NCI-H526 treated with DMSO at 0.1 percent for 48 hours (cell line): Measurements from ENCODE around the gene KMO.

Experiments
- DNase-seq: peaks from one replicate; lab custom pipeline; 2025; lab: John Stamatoyannopoulos, UW

The KMO gene

DNA sequence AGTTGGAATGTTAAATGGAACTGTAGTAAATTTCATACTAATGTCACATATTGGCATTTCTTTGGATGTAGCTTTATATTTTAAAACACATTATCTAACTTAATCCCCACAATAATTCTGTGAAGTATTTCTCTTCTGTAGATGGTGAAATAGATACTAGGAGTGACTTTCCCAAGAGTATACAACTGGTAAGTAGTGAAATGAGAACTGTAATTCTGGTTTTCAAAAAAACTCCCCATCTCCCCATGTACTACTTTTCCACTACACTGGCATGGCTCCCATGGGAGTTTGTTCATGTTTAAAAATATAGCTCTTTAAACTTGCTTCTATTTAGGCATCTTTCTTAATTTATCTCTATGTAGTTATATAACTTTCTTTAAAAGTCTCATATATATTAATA, 97.8 kb downstream of the KMO start:
- no peak for DNase-seq

DNA sequence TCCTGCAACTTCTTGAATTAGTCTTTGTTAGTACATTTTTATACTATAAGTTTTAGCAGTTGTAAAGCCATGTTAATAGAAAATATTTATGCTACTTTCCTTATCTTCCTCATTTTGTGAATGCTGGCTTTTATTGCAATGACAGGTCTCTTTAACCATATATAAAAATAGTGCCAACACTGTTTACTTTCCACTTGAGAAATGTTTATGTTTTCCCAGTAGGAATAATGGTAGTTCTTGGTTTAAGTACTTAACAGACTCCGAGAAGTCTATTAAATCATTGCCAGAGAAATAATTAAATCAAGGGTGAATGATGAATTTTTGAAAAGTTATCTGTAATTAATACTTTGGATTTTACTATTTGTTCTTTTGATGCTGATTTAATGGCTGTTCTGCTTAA, 98.3 kb downstream of the KMO start:
- DNase-seq = no peak

GRCh38 chr1:241630899-241631298, 98.7 kb downstream of the KMO start:
- no peak for DNase-seq

GRCh38 chr1:241631674-241632073, 99.5 kb downstream of the KMO start:
- no peak for DNase-seq

- no peak for DNase-seq
These were observed 100.8 kb downstream of the KMO start for GRCh38 chr1:241632987-241633386.

GRCh38 chr1:241635556-241636152, 103.5 kb downstream of the KMO start:
- DNase-seq = no peak

DNA sequence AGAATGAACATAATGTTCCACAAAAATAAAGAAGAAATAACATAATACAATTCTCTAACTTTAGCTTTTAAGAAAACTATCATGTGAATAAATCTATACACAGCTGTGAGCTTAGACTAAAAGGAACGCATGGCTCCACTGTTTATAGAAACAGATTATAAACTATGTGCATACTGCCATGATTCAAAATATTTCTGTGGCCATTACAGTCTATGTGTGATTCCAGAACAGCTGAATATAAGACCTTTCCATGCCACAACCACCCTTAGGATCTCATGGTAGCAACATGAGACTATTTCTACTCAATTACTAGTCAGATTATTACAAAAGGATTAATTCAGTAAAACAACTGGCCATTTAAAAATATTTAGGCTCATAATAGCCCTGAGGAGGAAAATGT, 104.1 kb downstream of the KMO start:
- DNase-seq = no peak

DNA sequence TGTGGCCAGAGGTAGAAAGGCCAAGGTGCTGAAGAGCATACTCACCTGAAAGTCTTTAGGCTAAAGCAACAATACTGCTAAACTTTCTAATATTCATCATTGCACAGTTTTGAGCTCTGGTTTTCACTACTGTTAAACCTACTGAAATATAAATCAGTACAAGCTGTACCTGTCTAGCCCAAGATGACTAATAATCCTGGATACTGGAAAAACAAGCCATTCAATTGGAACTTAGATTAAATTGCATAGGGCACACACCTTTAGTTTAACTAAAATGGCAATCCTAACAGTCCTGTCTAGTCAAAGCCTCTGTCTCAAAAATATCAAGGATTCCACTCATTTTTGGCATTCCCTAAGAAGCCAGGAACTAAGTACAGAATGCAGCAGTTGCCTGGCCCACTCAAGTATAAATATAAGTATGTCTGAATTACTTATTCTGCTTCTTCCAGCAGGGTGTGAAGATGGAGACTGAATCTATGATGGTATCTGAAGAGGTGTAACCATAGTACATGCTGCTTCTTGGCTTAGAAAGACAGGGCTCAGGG, 104.9 kb downstream of the KMO start:
- DNase-seq = no peak

DNA sequence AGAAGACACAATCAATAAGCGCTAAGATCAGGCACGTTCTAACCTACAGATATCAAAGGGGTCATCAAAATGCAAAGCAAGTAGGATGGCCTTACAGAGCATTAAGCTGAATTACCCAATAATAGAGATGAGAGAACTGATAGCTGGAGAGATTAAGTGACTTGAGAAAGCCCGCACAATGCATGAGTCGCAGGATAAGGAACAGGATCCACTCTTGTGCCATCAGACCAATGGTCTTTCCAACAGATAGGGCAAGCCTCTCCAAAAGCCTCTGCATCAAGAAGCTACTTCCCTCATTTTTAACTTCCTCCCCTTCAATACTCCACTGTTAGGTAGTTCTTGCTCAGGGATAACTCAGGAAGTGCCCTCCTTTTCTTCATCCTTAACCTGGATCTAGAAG, 105.4 kb downstream of the KMO start:
- no peak for DNase-seq

DNA sequence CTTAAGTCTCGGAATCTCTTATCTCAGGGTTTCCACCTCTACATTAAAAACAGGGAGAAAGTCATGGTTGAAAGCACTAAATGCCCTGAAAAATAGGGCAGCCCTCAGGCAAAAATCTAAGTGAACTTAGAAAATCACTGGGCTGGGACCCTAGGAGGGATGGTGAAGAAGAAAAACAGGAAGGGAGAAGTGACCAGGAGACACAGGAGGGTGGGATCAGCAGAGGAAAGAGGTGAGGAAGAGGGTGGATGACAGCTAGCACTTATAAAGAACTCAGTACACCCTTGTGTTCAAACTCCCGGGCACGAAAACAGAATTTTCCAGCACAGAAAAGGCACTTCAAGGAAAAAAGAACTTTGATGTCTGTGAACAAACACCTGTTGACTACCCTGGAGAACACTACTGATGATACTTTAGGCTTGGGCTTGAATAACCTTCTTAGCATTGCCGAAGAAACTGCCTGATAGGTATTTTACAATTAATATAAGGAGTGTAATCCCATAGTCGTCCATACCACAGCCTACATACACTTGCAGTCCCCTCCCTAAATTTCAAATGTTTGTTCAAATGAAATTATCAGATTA, 106.0 kb downstream of the KMO start:
- no peak for DNase-seq

DNA sequence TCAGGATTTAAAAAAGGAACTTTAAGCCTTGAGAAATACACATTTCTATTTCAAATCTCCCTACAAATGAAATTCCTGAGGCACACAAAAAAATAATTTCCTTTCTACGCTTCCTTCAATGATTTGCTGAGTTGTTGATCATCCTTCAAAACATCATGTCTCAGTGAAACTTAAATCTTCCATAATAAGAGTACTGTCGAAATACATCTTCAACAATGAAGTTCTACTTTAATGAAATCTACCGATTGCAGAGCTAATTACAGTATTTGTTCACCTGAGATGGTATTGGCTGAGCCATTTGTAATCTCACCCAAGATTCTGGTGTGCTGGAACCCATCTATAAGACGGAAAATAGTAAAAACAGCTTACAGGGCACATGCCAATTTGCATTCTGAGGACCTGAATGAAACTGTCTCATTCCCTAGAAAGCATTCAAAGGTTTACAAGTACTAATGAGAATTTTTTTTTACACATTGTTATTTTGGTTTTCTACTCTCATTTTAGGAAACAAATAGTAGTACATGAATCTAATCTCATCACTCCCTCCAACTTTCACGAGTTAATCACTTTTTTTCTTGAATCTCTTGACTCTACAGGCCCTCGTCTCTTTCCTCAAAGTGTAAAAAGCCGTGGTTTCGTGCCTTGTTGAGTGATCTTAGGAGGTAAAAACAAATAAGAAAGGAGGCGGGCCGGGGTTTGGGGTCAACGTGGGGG, 106.9 kb downstream of the KMO start:
- DNase-seq = no peak

- no peak for DNase-seq
These were observed 107.5 kb downstream of the KMO start for GRCh38 chr1:241639623-241640148.

DNA sequence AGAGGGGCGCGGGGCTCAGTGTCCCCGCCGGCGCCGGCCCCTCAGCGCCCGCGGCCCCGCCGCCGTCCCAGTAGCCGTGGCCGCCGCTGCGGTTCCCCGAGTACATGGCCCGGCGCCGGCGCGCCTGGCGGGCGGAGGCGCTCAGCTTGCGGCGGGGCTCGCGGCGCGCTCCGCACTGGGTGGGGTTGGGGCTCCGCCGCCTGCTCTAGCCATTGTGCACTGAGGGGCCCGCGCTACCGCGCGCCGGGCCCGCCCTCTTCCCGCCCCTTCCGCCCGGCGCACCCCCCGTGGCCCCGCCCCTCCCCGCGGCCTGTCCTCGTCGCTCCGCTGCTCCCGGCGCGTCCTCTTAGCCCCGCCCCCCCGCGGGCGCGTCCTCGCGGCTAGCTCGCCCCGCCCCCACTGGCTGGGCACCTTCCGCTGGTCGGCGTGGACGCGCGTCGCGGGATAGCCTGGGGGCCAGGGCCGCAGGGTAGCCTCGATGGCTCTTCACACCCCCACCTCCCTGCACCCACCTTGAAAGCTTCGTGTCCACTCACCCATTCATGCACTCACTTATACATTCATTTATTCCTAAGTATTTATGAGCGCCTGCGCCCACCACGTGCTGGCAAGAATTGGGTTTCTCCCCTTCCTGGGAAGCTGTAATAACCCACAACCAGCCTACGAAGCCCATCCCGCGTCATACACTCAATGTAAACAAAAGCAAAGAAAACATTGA, 108.1 kb downstream of the KMO start, which contains the start of the genes CHML and OPN3:
TSS of gene CHML (minus strand) at position 221 of the 718 bp plus-strand sequence. CDS start 4,603 bp downstream, outside the sequence.
TSS of gene OPN3 (minus strand) at position 221 of the 718 bp plus-strand sequence. CDS start at position 106, 115 bp downstream.
- peak; percentile 63 for DNase-seq

DNA sequence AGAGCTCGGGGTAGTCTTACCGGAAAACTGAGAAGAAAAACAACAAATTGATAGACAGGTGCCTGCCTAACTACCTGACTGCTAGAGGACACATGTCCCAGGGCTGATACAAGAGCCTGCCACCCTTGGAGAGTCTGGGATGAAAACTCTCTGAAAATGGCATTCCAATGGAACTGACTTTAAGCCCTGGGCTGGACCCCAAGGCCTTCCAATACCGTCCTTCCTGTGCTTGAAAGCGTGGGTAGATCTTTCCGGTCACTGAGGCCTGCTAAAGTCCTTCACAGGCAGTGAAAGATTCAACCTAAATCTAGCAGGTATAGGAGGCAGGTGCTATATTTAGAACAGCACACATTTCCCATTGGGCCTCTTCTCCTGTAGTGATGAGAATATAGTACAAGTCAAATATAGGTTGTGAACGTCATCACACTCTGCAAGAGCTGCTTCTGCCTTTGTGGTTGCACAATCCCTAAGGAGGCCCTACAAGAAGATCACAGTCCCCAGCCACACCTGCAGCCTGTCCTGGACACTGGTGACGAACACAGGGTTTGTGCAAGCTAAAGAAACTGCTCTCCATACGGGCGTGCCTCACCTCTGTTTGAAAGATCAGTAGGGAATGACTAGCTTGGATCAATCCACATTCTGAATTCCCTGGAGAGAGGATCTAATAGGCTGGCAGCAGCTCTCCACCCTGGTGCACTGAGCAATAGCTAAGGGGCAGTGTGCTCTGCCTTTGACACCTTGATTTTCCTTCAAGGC, 108.9 kb downstream of the KMO start:
- DNase-seq = no peak

GRCh38 chr1:241641773-241642592, 109.8 kb downstream of the KMO start:
- DNase-seq = no peak

DNA sequence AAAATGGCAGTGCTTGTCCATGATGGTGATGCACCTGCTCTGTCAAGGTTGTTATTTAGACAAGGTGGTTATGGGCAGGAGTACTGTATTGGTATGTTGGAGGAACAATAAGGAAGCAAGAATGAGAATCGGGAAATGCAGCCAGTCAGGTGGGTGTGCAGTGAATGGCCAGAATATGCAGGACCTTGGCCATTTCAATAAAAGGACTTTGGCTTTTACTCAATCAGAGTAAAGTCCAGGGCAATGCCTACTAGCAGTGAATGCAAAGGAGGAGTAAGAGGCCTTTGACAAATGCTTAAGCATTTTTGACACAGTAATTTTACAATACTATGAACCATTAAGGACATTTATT, 110.4 kb downstream of the KMO start:
- no peak for DNase-seq

DNA sequence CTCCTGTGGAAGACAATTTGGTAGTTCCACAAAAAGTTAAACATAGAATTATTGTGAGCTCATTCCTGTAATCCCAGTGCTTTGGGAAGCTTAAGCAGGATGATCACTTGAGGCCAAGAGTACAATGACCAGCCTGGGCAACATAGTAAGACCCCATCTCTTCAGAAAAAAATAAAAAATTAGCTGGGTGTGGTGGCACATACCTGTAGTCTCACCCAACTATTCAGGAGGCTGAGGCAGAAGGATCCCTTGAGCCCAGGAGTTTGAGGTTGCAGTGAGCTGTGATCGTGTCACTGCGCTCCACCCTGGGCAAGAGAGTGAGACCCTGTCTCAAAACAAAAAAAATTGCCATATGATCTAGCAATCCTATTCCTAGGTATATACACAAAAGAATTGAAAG, 112.1 kb downstream of the KMO start:
- no peak for DNase-seq

- DNase-seq = no peak
These were observed 113.0 kb downstream of the KMO start for GRCh38 chr1:241645199-241645598.
